AG10803 (cell line): ENCODE results near the gene SYNJ2.

Source experiments
- DNase-seq: peaks from one replicate; pipeline ENCODE4 v3.0.0; 2010; ENCODE audit warnings: low read depth
- H3K4me3 ChIP-seq: 2 replicates; pipeline ENCODE4 v1.5.1; 2011; ENCODE audit warnings: mild to moderate bottlenecking, low read length, control low read depth
- TF ChIP-seq, protein P1 (sequence below): conservative IDR thresholded peaks from 2 replicates; pipeline ENCODE4 v1.5.1; 2011; ENCODE audit warnings: mild to moderate bottlenecking, low read length, control low read depth, inconsistent platforms

The SYNJ2 gene

DNA sequence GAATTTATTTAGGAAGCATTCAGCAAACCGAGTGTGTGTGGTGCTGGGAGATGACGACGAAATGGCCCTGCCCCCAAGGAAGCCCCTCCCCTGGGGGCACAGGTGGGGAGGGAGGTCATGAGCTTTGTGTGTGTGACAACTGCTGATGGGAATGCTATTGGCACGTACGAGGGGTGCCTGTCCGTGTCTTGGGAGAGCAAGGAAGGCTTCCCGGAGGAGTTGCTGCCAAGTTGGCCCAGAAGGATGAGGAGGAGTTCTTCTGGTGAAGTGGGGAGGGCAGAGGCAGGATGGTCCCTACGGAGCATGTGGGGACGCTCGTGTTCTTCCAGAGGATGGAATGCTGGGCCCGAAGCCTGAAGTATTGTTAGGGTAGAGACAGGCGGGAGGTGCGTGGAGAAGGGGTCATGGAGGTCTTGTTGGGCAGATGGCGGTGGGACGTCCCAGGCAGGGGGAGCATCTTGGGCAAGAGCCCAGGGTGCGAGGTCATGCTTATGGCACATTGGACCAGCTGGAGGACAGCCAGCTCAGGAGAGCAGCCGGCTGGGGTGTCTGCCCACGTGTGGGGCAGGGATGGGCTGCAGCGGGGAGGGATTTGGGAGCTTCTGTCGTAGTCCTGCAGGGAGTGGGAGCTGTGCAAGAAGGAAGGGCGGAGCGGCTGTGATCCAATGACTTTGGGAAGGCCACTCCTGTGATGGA, 46.1 kb downstream of the SYNJ2 start:
- DNase-seq: no peak
- no peak overlapping the region for H3K4me3 ChIP-seq
- TF ChIP-seq, protein P1, sequence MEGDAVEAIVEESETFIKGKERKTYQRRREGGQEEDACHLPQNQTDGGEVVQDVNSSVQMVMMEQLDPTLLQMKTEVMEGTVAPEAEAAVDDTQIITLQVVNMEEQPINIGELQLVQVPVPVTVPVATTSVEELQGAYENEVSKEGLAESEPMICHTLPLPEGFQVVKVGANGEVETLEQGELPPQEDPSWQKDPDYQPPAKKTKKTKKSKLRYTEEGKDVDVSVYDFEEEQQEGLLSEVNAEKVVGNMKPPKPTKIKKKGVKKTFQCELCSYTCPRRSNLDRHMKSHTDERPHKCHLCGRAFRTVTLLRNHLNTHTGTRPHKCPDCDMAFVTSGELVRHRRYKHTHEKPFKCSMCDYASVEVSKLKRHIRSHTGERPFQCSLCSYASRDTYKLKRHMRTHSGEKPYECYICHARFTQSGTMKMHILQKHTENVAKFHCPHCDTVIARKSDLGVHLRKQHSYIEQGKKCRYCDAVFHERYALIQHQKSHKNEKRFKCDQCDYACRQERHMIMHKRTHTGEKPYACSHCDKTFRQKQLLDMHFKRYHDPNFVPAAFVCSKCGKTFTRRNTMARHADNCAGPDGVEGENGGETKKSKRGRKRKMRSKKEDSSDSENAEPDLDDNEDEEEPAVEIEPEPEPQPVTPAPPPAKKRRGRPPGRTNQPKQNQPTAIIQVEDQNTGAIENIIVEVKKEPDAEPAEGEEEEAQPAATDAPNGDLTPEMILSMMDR: no peak

DNA sequence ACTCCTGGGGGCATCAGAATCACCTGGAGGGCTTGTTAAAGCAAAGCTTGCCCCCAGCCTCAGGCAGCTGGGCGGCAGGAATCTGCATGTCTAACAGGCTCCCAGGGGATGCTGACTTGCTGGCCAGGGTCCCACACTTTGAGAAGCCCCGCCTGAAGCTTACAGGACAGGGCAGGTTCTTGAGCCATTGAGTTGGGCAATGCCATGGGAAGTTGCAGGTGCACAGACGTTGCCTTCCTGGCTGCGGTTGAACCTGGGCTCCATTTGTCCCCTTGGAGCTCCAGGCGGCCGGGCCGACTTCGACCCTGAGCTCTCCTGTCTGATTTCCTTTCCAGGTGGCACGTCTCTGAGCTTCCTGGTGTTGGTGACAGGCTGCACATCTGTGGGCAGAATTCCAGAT, 46.8 kb downstream of the SYNJ2 start:
- no peak for DNase-seq
- no peak overlapping the region for H3K4me3 ChIP-seq
- TF ChIP-seq, protein P1: no peak

DNA sequence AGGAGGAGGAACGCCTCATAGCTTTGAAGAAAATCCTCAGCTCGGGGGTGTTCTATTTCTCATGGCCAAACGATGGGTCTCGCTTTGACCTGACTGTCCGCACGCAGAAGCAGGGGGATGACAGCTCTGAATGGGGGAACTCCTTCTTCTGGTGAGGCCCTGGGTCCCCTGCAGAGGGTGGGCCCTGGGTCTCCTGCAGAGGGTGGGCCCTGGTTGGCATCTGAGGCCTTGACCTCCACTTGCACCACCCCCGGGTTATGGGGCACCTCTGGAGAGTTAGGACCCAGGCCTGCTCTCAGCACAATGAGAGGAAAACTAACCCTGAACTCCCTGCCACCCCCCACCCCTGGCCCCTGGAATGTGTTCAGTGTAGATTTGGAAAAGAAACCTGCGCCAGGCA, 47.2 kb downstream of the SYNJ2 start:
- no peak for DNase-seq
- H3K4me3 ChIP-seq: no peak overlapping the region
- TF ChIP-seq, protein P1: no peak

DNA sequence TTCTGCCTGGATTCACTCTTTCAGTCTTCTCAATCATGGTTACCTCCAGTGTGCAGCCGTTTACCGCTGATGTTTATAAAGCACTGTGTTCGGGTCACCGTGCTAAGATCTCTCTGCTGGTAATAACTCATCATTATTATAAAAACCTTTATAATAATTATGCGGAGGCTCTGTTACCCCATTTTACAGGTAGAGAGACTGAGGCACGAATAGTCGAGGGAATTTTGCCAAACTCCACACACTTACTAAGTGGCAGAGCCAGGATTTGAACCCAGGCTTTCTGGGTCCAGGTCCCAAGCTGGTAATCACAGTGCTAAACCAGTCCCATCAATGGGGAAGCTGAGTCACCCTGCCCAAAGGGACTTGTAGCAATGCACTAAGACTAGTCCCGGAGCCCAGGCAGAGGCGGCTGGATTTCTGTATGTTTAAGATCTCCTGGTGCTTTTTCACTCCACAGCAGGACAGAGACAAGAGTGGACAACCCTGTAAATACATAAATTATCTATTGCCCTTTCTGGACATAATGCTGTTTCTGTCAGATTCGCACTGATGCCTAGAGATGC, 48.1 kb downstream of the SYNJ2 start:
- TF ChIP-seq, protein P1: no peak
- DNase-seq: no peak

DNA sequence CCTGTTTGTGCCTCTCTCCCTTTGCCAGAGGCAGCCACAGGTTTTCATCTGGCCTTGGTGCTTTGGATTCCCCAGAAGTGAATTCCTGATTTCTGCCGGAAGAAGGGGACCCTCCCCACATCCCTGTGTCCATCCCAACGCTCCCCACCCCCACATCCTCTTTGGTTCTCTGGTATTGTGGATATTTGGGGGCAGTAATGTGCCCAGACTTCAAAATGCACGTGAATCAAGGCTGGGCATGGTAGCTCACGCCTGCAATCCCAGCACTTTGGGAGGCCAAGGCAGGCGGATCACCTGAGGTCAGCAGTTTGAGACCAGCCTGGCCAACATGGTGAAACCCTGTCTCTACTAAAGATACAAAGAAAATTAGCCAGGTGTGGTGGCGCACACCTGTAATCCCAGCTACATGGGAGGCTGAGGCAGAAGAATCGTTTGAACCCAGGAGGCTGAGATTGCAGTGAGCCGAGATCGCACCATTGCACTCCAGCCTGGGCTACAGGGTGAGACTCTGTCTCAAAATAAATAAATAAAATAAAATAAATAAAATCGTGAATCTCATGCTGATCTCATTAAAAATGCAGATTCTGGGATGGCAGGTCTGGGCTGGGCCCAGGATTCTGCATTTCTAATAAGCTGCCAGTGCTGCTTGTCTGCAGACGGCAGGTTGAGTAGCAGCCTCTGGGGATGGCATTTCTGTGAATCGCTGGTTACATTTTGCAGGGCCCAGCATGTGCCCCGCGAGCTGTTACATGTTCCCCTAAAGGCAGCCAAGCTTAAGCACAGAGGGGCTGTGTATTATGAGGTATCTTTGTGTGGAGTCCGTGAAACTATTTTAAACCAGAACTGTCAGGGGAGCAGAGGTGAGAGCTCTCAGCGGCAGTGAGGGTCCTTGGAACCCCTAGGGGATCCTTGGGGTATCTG, 49.0 kb downstream of the SYNJ2 start:
- DNase-seq: no peak
- H3K4me3 ChIP-seq: no peak overlapping the region
- TF ChIP-seq, protein P1: no peak

More for the DNA sequence above, 48.1 kb downstream of the SYNJ2 start:
- no peak overlapping the region for H3K4me3 ChIP-seq

DNA sequence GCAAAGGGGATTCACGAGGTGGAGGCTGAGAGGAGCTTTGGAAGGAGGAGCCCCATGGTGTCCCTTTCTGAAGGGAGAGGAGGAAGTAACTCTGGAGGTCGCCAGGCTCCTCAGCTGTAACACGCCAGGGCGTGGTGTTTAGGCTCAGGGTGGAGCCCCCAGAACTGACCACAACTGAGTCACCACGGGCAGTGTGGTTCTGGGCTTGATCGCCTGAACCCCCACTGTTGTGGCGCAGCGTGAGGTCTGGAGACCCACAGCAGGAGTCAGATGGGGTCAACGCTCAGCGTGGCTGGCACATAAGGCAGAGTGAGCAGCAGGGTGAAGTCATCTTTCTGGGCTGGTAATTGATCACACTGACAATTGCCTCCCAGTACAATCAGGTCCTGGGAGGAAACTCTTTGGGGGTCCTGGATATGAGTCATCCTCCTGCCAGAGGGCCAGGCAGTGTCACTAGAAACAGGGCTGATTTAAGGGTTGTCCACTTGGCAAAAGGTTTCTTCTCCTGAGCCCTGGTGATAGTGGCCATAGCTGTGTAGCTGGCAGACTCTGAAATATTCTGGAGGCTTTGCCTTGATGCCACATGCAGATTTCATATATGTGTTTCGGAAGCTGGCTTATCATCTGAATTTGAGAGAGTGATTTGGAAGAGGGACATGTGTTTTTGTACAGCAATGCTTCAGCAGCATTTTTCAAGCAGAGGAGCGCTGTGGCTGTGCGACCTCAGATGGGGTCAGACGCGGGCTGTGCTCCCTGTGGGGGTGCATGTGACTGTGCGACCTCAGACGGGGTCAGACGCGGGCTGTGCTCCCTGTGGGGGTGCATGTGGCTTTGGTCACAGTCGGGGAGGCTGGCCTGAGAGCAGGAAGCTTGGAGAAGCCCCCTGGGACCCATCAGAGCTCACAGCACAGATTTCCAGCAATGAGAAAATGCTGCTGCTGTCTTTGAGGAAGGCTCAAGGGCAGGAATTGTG, 50.0 kb downstream of the SYNJ2 start:
- DNase-seq: peak; percentile 92
- no peak overlapping the region for H3K4me3 ChIP-seq
- TF ChIP-seq, protein P1: no peak
